Panc1 (cell line): ENCODE results near the gene VPS37B. TPM values are rescaled to one million over a fixed set of nuclear protein-coding genes. Genes with fewer than 3 reads are reported as not detected.

Source experiments
- ATAC-seq: fragments of 200-7000 bp; cut with Tn5 transposase; 2 replicates; pipeline ENCODE4 v1.9.1; 2020; ENCODE audit warnings: mild to moderate bottlenecking, moderate library complexity
- BruUV-seq: library from RNA; stranded (reverse); fragments of 400-500 nt; replicated peaks from 2 replicates; lab custom pipeline; 2021; lab: Mats Ljungman, UMichigan
- CTCF ChIA-PET: fragments of 300-600 bp; sonication (Branson Sonifier 250); formaldehyde crosslinking; loops from one replicate; lab custom pipeline; 2022; ENCODE audit warnings: antibody characterized with exemption; lab: Charles Lee
- POLR2A ChIA-PET: fragments of 300-600 bp; sonication (Branson Sonifier 250); formaldehyde crosslinking; loops from one replicate; lab custom pipeline; 2022; ENCODE audit warnings: antibody characterized with exemption; lab: Charles Lee
- DNase-seq: peaks from one replicate; pipeline ENCODE4 v3.0.0-alpha.2; 2010; ENCODE audit warnings: low read depth, low spot score
- H3K27ac ChIP-seq: 2 replicates; pipeline ENCODE4 v1.5.1; 2011; ENCODE audit warnings: mild to moderate bottlenecking, low read length, inconsistent platforms
- H3K27me3 ChIP-seq: fragments of 200-500 bp; sonication (Bioruptor generic); 2 replicates; pipeline ENCODE4 v1.6.0; 2014; ENCODE audit warnings: low read length, inconsistent platforms; ENCODE audit not compliant: control insufficient read depth, insufficient read depth
- H3K36me3 ChIP-seq: fragments of 200-500 bp; sonication (Bioruptor generic); 2 replicates; pipeline ENCODE4 v1.5.1; 2014; ENCODE audit warnings: inconsistent platforms, mild to moderate bottlenecking, low read length, moderate library complexity; ENCODE audit not compliant: control insufficient read depth, insufficient read depth
- H3K4me1 ChIP-seq: 2 replicates; pipeline ENCODE4 v1.5.1; 2011; ENCODE audit warnings: inconsistent platforms, mild to moderate bottlenecking, low read length, moderate library complexity; ENCODE audit not compliant: control insufficient read depth, insufficient read depth
- H3K4me3 ChIP-seq, 2 experiments: 2 replicates each; pipeline ENCODE4 v1.5.1; 2011 to 2012; ENCODE audit warnings: low read depth in 2 of 2, low read length in 2 of 2, mild to moderate bottlenecking in 2 of 2, inconsistent platforms in 1 of 2, moderate library complexity in 1 of 2
- H3K9me3 ChIP-seq: fragments of 200-500 bp; sonication (Bioruptor generic); 2 replicates; pipeline ENCODE4 v1.5.1; 2014; ENCODE audit warnings: low read depth, mild to moderate bottlenecking, inconsistent platforms, low read length, moderate library complexity; ENCODE audit not compliant: control insufficient read depth, insufficient read depth
- POLR2AphosphoS5 ChIP-seq: IDR thresholded peaks from 2 replicates; pipeline ENCODE4 v1.6.1; 2012; ENCODE audit warnings: mild to moderate bottlenecking, low read depth, low read length, moderate library complexity
- REST ChIP-seq, 2 experiments: IDR thresholded peaks; 2 replicates each; pipeline ENCODE4 v1.6.1; 2011 to 2012; ENCODE audit warnings: low read depth in 2 of 2, control low read depth in 1 of 2, low read length in 1 of 2, mild to moderate bottlenecking in 1 of 2, moderate library complexity in 1 of 2; ENCODE audit not compliant: insufficient read depth in 1 of 2
- SIN3A ChIP-seq: IDR thresholded peaks from 2 replicates; pipeline ENCODE4 v1.6.1; 2012; ENCODE audit warnings: low read depth, mild to moderate bottlenecking, low read length, moderate library complexity, borderline replicate concordance; ENCODE audit not compliant: insufficient read depth
- TCF7L2 ChIP-seq: IDR thresholded peaks from 2 replicates; pipeline ENCODE4 v1.6.1; 2011; ENCODE audit warnings: mild to moderate bottlenecking, low read depth, low read length, inconsistent platforms
- in situ Hi-C: cut with HindIII; loops from 2 replicates; pipeline ENCODE4 v1.10.0; 2016; ENCODE audit warnings: low sequenced_read_pairs, low pct_unique_long_range_greater_than_20kb
- intact Hi-C: fragments of 100-400 bp; cut with micrococcal nuclease; formaldehyde crosslinking; loops from one replicate; pipeline ENCODE4 v1.10.0; 2022; ENCODE audit not compliant: unreplicated experiment
- total RNA-seq: library from RNA; stranded (reverse); gene quantifications from one replicate; pipeline ENCODE4 v1.2.1, GENCODE V29; 2021; ENCODE audit not compliant: unreplicated experiment
- TF ChIP-seq, protein P1 (sequence below): fragments of 450-650 bp; IDR thresholded peaks from 2 replicates; pipeline ENCODE4 v1.5.1; 2017; ENCODE audit warnings: mild to moderate bottlenecking

VPS37B gene
- total RNA-seq, 1 experiment from 2014 or later: 76.7 TPM

DNA sequence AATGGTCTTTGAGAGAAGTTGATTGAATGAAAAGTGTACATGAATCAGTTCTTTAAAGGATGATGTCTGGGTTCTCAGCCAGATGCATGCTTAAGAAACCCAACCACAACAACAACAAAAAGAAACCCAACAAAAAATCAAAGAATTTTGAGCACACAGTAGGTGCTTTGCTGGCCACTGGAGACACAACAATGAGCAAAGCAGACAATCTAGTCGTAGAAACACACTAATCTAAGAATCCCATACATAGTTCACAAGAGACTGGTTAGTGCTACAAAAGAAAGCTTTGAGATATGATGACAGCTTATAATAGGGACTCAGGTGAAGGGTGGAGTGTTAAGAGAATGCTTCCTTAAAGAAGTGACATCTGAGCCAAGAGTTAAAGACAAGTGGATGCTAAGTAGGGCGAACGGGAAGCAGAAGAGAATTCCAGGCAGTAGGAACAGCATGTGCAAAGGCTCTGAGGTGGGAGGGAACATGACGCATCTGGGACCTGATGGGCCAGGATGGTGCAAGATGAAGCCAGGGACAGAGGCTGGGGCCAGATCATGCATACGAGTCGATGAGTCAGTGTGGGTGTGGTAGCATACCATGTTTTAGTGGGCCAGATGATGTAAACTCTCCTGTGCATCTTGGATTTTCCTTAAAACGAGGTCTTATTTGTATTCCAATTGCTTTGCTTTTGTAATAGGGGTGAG is 65.3 kb downstream of the VPS37B start:
- TF ChIP-seq SIN3A (no peak), TCF7L2 (no peak)
- in situ Hi-C loops: no loop called here
- intact Hi-C loops: no loop called here
- H3K27ac ChIP-seq: no peak overlapping the region
- POLR2A ChIA-PET: no interaction called here
- no peaks in the 10 kb centered on the region for H3K9me3 ChIP-seq
- BruUV-seq: no TSS peak
- ATAC-seq (no peak), DNase-seq (no peak)
- no peak overlapping the region for H3K4me3 ChIP-seq
- H3K36me3 ChIP-seq: no peaks in the 10 kb centered on the region
- H3K27me3 ChIP-seq: no peaks in the 10 kb centered on the region
- peaks cover 3% of the 10 kb centered on the region for H3K4me1 ChIP-seq
- CTCF ChIA-PET: no interaction called here

DNA sequence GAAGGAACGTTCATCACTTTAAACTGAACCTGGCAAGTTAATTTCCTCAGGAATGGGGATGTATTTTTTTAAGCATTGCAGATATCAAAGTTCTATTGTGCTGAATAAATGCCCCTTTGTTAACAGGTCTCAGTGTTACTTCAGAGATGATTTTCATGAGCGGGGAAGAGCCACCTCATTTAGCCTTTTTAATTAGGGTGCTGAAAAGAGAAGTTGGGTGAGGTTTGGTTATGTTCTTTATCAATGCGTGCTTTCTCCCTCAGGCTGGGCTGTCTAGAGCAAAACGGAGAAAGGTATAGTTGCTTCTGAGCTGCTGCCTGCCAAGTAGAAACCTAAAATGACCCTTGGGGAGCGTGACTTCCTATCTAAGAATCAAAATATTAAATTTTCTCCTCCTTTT is 68.7 kb downstream of the VPS37B start:
- Histone ChIP-seq H3K9me3 (no peaks in the 10 kb centered on the region), H3K27ac (no peak overlapping the region), H3K4me1 (peaks cover 3% of the 10 kb centered on the region; the same call in 1 of the 2 replicates), H3K27me3 (no peaks in the 10 kb centered on the region), H3K4me3 (no peak overlapping the region), H3K36me3 (no peaks in the 10 kb centered on the region)
- no TSS peak for BruUV-seq
- DNase-seq (no peak), ATAC-seq (no peak)
- ChIA-PET POLR2A (no interaction called here), CTCF (interaction anchor here (0.5 kb wide), 2 partner anchors 9 to 753 kb away, joined by 4 to 7 read pairs; no protein-coding TSS in a partner anchor)
- TF ChIP-seq, protein P1, sequence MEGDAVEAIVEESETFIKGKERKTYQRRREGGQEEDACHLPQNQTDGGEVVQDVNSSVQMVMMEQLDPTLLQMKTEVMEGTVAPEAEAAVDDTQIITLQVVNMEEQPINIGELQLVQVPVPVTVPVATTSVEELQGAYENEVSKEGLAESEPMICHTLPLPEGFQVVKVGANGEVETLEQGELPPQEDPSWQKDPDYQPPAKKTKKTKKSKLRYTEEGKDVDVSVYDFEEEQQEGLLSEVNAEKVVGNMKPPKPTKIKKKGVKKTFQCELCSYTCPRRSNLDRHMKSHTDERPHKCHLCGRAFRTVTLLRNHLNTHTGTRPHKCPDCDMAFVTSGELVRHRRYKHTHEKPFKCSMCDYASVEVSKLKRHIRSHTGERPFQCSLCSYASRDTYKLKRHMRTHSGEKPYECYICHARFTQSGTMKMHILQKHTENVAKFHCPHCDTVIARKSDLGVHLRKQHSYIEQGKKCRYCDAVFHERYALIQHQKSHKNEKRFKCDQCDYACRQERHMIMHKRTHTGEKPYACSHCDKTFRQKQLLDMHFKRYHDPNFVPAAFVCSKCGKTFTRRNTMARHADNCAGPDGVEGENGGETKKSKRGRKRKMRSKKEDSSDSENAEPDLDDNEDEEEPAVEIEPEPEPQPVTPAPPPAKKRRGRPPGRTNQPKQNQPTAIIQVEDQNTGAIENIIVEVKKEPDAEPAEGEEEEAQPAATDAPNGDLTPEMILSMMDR: no peak
- TF ChIP-seq SIN3A (no peak), POLR2AphosphoS5 (no peak)
- in situ Hi-C loops (no loop called here), intact Hi-C loops (no loop called here)

- H3K9me3 ChIP-seq: no peaks in the 10 kb centered on the region
- peak overlapping the region; percentile 25 to 38 for H3K4me3 ChIP-seq
- H3K27me3 ChIP-seq: no peaks in the 10 kb centered on the region
- H3K27ac ChIP-seq: no peak overlapping the region
- ATAC-seq: peak; percentile 64
- TF ChIP-seq REST (IDR thresholded peaks at IDR 0.05; ENCODE audit: insufficient read depth in 1 of 2, low read depth in 2 of 2, low read length in 1 of 2): no peak
- no peak for TF ChIP-seq SIN3A
- no peak for TF ChIP-seq POLR2AphosphoS5
- DNase-seq: no peak
- BruUV-seq: no TSS peak
- ChIA-PET POLR2A (interaction anchor here (0.6 to 0.7 kb wide), 8 partner anchors 9 to 925 kb away, joined by 3 to 17 read pairs (median 6); partner anchors contain the start of gene ABCB9), CTCF (interaction anchor here (0.7 kb wide), 3 partner anchors 34 to 142 kb away, joined by 4 to 13 read pairs (median 12); no protein-coding TSS in a partner anchor)
- H3K4me1 ChIP-seq: peaks cover 3% of the 10 kb centered on the region; the same call in 1 of the 2 replicates
- no peaks in the 10 kb centered on the region for H3K36me3 ChIP-seq
- intact Hi-C loops: no loop called here
- in situ Hi-C loops: no loop called here
Measured at GRCh38 chr12:122825773-122826724, 69.9 kb downstream of the VPS37B start.
